HEK293 (cell line): ENCODE results near the gene PRR27.

Source experiments
- KLF7 ChIP-seq: fragments of 450-650 bp; formaldehyde crosslinking; IDR thresholded peaks from 2 replicates; pipeline ENCODE4 v1.5.1; 2016; ENCODE audit warnings: missing biosample characterization, missing genetic modification characterization, borderline replicate concordance
- ZNF138 ChIP-seq: fragments of 450-650 bp; formaldehyde crosslinking; IDR thresholded peaks from 2 replicates; pipeline ENCODE4 v1.5.1; 2016; ENCODE audit warnings: missing biosample characterization, missing genetic modification characterization, borderline replicate concordance
- ZNF324 ChIP-seq: fragments of 450-650 bp; formaldehyde crosslinking; IDR thresholded peaks from 2 replicates; pipeline ENCODE4 v1.5.1; 2016; ENCODE audit warnings: missing biosample characterization, missing genetic modification characterization
- ZNF404 ChIP-seq: fragments of 450-650 bp; formaldehyde crosslinking; IDR thresholded peaks from 2 replicates; pipeline ENCODE4 v1.5.1; 2017; ENCODE audit warnings: missing biosample characterization, missing genetic modification characterization
- ZNF510 ChIP-seq: fragments of 450-650 bp; formaldehyde crosslinking; IDR thresholded peaks from 2 replicates; pipeline ENCODE4 v1.5.1; 2018; ENCODE audit warnings: mild to moderate bottlenecking, missing genetic modification characterization, missing biosample characterization; ENCODE audit not compliant: insufficient replicate concordance
- TF ChIP-seq, protein P1 (sequence below): fragments of 450-650 bp; formaldehyde crosslinking; IDR thresholded peaks from 2 replicates; pipeline ENCODE4; 2016; ENCODE audit warnings: missing biosample characterization, missing genetic modification characterization

- TF ChIP-seq ZNF138 (tag by site-specific recombination) = no peak
- no peak for TF ChIP-seq KLF7 (tag by site-specific recombination)
- TF ChIP-seq ZNF510 (tag by site-specific recombination) = no peak
- no peak for TF ChIP-seq ZNF324
- no peak for TF ChIP-seq ZNF404 (tag by site-specific recombination)
- TF ChIP-seq, protein P1, sequence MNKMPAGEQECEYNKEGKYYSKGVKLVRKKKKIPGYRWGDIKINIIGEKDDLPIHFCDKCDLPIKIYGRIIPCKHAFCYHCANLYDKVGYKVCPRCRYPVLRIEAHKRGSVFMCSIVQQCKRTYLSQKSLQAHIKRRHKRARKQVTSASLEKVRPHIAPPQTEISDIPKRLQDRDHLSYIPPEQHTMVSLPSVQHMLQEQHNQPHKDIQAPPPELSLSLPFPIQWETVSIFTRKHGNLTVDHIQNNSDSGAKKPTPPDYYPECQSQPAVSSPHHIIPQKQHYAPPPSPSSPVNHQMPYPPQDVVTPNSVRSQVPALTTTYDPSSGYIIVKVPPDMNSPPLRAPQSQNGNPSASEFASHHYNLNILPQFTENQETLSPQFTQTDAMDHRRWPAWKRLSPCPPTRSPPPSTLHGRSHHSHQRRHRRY (tag by site-specific recombination) = no peak
Observed at GRCh38 chr4:70120323-70120722, 33.7 kb upstream of the PRR27 start.
